Caco-2 (cell line): ENCODE measurements around the gene KLRB1. TPM values are rescaled to one million over a fixed set of nuclear protein-coding genes. Genes with fewer than 3 reads are reported as not detected.
"Not testable (repeated sequence)": the region's sequence is repeated elsewhere in the genome, so short reads cannot be mapped to it uniquely, and the experiment has no call there.

Experiments used
- BruUV-seq: library from RNA; stranded (reverse); fragments of 400-500 nt; replicated peaks from 2 replicates; lab custom pipeline; 2021; lab: Mats Ljungman, UMichigan
- CTCF ChIA-PET: fragments of 300-600 bp; sonication (Branson Sonifier 250); formaldehyde crosslinking; loops from one replicate; lab custom pipeline; 2022; ENCODE audit warnings: antibody characterized with exemption; lab: Charles Lee
- POLR2A ChIA-PET: fragments of 300-600 bp; sonication (Branson Sonifier 250); formaldehyde crosslinking; loops from one replicate; lab custom pipeline; 2022; ENCODE audit warnings: antibody characterized with exemption; lab: Charles Lee
- DNase-seq, 2 experiments: peaks; one replicate each; pipeline versions ENCODE4 v3.0.0 to v3.0.0-alpha.2; 2020 to 2022
- H3K27me3 ChIP-seq: replicated peaks from 2 replicates; pipeline ENCODE4 v1.6.0; 2011; ENCODE audit warnings: low read length; ENCODE audit not compliant: control insufficient read depth, insufficient read depth
- H3K36me3 ChIP-seq: 2 replicates; pipeline ENCODE4 v1.5.1; 2011; ENCODE audit warnings: low read length; ENCODE audit not compliant: control insufficient read depth, insufficient read depth
- H3K4me1 ChIP-seq: fragments of 250-450 bp; sonication (Bioruptor Pico); 2 replicates; pipeline ENCODE4 v1.5.1; 2020; ENCODE audit warnings: mild to moderate bottlenecking
- H3K4me3 ChIP-seq: 2 replicates; pipeline ENCODE4 v1.5.1; 2011; ENCODE audit warnings: low read depth, mild to moderate bottlenecking, control low read depth, low read length
- H3K9me3 ChIP-seq: fragments of 250-450 bp; sonication (Bioruptor Pico); 2 replicates; pipeline ENCODE4 v1.5.1; 2020; ENCODE audit warnings: mild to moderate bottlenecking, moderate library complexity
- H3K27ac Mint-ChIP-seq: one replicate; pipeline ENCODE4 v1.8.0; 2022; ENCODE audit warnings: mixed read lengths; ENCODE audit not compliant: unreplicated experiment
- H3K27me3 Mint-ChIP-seq: one replicate; pipeline ENCODE4 v1.8.0; 2022; ENCODE audit warnings: mixed read lengths; ENCODE audit not compliant: insufficient read depth, unreplicated experiment
- H3K36me3 Mint-ChIP-seq: one replicate; pipeline ENCODE4 v1.8.0; 2022; ENCODE audit warnings: mild to moderate bottlenecking, mixed read lengths; ENCODE audit not compliant: insufficient read depth, unreplicated experiment
- H3K4me1 Mint-ChIP-seq: one replicate; pipeline ENCODE4 v1.8.0; 2022; ENCODE audit warnings: low read depth, mixed read lengths; ENCODE audit not compliant: unreplicated experiment
- H3K4me3 Mint-ChIP-seq: one replicate; pipeline ENCODE4 v1.8.0; 2022; ENCODE audit warnings: mild to moderate bottlenecking, moderate library complexity, mixed read lengths; ENCODE audit not compliant: unreplicated experiment
- H3K9me3 Mint-ChIP-seq: one replicate; pipeline ENCODE4 v1.8.0; 2022; ENCODE audit warnings: mixed read lengths; ENCODE audit not compliant: unreplicated experiment
- intact Hi-C: fragments of 100-400 bp; cut with micrococcal nuclease; formaldehyde crosslinking; loops from one replicate; pipeline ENCODE4 v1.10.0; 2022; ENCODE audit not compliant: unreplicated experiment
- total RNA-seq: library from RNA; stranded (reverse); gene quantifications from 2 replicates; pipeline ENCODE4 v1.2.3, GENCODE V29; 2022

Gene KLRB1
- total RNA-seq, 1 experiment from 2014 or later, result not detected

DNA sequence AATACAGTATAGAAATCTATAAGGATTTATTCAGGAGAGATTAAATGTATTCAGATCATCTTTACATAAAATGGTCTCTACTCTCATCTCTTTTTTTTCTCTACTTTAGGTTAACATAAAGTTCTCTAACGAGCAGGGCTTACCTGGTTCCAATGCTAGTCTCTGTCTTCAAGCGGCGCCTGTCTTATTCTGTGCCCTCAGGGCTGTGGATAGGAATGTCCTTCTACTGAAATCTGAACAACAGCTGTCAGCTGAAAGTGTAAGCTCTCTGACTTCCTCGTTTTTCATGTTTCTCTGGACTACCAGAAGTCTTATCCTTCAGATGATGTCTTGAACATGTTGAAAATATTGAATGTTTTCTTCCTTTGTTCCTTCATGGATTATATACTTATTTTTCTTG lies 62.2 kb downstream of the KLRB1 start:
- CTCF ChIA-PET, H3K27me3 Mint-ChIP-seq, H3K4me1 ChIP-seq, POLR2A ChIA-PET, intact Hi-C loops, BruUV-seq, H3K4me3 Mint-ChIP-seq, H3K4me1 Mint-ChIP-seq, H3K27ac Mint-ChIP-seq, H3K4me3 ChIP-seq, H3K36me3 ChIP-seq, DNase-seq, H3K9me3 ChIP-seq, H3K9me3 Mint-ChIP-seq, H3K27me3 ChIP-seq, H3K36me3 Mint-ChIP-seq: not testable (repeated sequence)

Other genes starting within 250 kb of the KLRB1 start
- gene CLEC2D, start 61.8 kb upstream of the KLRB1 start, total RNA-seq, result 6.6 and 8.5 TPM in 2 replicates
- not detected in 2 replicates for gene CLECL1, start 125.2 kb upstream of the KLRB1 start, total RNA-seq
- gene CD69, start 153.0 kb upstream of the KLRB1 start, total RNA-seq, result not detected in 2 replicates
- not detected in 2 replicates for gene KLRF1, start 219.6 kb upstream of the KLRB1 start, total RNA-seq